Measurements from ENCODE around the gene KHK. TPM values are rescaled to one million over a fixed set of nuclear protein-coding genes. Genes with fewer than 3 reads are reported as not detected.

Gene KHK
- 1.4 and 1.5 TPM in 2 replicates for total RNA-seq

DNA sequence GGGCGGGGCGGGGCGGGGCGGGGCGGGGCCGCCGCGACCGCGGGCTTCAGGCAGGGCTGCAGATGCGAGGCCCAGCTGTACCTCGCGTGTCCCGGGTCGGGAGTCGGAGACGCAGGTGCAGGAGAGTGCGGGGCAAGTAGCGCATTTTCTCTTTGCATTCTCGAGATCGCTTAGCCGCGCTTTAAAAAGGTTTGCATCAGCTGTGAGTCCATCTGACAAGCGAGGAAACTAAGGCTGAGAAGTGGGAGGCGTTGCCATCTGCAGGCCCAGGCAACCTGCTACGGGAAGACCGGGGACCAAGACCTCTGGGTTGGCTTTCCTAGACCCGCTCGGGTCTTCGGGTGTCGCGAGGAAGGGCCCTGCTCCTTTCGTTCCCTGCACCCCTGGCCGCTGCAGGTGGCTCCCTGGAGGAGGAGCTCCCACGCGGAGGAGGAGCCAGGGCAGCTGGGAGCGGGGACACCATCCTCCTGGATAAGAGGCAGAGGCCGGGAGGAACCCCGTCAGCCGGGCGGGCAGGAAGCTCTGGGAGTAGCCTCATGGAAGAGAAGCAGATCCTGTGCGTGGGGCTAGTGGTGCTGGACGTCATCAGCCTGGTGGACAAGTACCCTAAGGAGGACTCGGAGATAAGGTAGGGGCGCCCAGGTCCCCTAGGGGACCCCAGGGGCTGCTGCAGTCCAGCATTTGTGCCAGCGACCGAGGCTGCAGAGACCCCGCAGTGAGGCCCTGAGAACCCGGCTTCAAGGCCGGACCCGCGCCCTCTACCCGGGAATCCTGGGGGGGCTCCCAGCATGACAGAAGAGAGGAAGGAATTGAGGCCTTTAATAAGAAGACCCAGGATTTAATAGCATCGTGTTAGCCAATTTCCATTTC is at the start of gene KHK:
Gene KHK (plus strand): TSS at position 49 of the 870 bp plus-strand sequence. CDS start 488 bp downstream, at position 537.

DNA sequence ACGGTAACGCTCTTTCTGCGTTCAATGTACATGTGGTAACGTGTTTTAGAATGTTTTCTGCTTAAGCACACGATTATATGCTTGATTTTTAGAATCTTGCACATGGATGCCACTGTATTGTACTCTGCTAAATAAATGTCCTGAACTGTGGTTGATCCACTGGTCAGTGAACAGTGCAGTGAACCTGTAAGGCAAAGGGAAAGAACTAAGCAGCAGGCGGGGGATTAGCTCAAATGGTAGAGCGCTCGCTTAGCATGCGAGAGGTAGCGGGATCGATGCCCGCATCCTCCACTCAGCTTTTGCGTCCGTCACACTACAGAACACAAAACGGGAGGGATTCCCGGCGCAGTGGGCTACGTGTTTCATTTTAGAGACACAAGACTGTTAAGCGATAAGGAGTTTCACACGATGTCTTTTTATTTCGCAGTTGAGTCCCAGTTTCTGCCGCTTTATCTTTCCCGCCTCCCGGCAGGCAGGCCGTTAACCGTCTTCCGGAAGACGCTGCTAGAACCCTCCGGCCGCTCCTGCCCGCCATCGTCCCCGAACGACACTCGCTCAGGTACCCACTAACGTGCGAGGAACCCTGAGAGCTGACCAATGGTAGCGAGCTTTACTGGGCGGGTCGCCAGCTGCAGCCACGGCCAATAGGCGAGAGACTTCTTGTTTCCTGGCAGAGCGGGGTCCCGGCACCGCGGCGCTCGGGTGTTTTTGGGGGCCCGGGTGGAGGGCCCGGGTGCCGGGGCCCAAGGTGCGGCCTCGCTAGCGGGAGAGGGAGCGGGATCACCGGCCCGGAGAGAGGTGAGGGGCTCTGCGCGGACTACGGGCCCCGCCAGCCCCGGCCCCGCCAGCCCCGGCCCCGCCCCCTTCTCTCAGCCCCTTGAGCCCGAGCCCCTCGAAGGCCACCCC is 35.3 kb upstream of the KHK start, which contains the start of gene AGBL5:
Gene AGBL5 (plus strand): TSS at position 673 of the 906 bp plus-strand sequence. CDS start 1,291 bp downstream, outside the sequence.

DNA sequence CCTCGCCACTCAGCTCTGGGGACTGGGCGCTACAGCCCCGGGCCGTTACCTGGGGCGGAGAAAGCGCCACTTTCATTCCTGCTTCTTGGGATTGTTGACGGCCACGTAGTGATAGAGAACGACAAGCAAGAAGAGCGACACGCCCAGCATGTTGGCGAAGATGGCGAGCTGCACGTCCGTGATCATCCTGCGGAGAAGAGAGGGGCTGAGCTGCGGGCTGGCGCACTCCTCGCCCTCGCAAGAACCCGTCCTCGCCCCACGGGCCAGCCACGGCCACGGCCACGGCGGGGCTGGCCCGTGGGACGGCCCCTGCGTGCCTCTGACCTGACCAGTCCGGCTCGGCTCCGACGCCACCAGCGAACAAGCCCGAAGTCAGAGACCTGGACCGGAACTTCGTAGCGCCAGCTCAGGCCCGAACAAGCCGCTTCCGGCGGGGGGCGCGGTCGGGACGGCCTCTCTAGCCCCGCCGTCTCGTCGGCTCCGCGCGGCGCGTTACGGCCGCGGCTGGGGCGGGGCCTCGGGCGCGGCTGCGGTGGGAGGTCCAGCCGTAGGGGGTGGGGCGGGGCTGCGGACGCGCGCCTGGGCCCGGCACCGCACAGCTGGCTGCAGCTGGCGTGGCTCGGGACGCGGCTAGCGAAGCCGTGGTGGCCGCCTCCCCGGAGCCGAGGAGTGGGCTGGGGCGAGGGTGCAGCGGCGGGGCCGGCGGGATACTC is 15.1 kb upstream of the KHK start, which contains the start of gene OST4:
Gene OST4 (minus strand): TSS at position 378 of the 713 bp plus-strand sequence.

DNA sequence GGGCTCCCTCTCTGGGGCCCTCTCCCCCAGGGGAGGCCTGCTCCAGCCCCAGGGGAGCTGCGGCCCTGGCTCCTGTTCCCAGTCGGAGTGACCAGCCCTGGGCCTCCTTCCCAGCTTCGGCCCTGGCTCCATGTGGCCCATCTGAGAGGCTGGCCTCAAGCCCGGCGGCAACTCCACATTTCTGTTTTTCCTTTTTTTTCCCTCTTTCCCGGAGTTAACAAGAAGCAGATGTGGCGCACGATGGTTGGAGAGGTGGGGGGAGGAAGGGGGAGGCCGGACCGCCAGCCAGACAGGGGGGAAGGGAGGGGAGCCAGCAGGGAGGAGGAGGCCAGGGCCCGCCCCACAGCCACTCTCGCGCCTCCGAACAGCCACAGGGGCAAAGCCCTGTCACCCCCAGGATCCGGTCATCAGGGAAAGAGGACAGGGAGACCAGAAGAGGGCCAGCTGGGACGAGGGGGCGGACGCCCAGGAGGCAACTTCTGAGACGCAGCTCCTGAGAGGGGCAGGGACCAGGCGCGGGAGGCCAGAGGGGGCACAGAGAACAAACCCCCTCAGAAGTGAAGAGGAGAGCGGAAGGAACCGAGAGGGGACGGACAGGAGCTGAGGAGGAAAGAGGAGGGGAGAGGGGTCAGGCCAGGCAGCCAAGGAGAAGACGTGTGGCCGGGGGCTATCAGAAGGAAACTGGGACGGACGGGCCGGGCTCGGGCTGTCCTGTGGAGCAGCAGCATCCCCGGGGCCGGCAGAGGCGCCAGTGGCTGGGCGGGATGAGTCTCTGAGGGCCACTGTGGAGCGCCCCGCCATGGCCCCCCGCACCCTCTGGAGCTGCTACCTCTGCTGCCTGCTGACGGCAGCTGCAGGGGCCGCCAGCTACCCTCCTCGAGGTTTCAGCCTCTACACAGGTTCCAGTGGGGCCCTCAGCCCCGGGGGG is 8.0 kb upstream of the KHK start, which contains the start of gene EMILIN1:
Gene EMILIN1 (plus strand): TSS at position 349 of the 928 bp plus-strand sequence. CDS start 451 bp downstream, at position 800.

DNA sequence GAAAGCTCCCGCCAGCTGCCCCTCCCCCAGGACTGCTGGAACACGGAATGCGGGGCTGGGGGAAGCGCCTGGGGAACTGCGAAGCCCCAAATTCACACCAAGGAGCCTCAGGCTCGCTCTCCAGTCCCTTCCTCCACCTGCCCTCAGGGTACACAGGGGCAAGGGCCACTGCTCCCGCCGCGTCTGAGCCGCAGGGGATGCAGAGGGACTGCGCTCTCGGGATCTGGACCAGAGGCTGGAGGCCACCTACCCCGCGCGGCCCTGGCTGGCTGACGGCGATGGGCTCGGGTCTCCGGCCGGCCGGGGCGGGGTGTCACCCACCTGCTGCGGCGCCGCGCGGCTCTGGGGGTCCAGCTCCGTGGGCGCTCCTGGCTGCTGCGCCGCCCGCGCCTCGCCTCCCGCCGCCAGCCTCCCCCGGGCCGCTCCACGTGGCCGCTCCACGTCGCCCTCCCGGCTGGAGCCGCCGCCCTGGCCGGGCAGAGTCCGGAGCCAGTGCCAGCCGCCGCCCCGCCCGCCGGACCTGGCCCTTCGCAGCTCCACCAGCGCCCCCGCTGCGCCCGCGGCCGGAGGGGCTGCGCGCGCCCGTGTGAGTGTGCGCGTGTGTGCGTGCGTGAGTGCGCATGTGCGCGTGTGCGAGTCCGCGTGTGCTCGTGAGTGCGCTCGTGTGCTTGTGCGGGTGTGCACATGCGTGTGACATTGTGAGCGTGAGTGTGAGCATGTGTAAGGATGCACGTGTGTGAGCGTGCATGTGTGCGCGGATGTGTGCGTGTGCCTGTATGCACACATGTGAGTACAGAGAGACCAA is 32.2 kb downstream of the KHK start, which contains the start of gene CGREF1:
Gene CGREF1 (minus strand): TSS at position 604 of the 805 bp plus-strand sequence. CDS start 14,762 bp downstream, outside the sequence.

DNA sequence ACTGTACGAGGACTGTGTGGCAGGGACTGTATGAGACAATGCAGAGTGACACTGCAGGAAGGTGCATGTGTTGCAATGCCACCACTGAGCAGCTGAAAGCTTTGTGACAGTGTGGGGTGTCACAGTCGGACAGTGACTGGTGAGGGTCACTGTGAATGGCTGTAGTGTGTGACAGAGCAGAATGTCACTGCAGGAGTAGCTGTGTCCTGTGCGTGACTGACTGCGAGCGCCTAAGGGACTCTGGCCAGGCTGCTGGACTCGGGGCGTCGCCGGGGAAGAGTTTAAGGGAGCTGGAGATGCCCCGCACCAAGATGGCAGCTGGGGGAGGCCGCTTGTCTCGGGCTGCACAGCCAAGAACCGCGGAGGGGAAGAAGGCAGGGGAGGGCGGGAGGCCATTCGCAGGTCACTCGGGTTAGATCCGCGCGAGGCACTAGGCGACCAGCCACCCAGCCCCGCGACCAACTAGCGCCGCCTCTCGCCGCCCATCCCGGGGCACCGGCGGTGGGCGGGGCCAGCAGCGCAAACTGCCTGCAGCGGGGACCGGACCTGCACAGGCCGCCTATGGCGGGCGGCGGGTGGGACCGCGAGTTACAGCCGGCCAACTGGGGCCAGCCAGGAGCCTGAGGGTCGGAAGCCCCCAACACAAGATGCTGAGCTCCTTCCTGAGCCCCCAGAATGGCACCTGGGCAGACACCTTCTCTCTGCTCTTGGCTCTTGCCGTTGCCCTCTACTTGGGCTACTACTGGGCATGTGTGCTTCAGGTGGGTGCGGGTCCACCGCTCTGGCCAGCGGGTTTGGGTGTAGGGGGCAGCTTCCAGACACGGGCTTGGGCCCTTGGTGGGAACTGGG is 37.0 kb downstream of the KHK start, which contains the start of gene ABHD1:
Gene ABHD1 (plus strand): TSS at position 514 of the 849 bp plus-strand sequence. CDS start 134 bp downstream, at position 648.

DNA sequence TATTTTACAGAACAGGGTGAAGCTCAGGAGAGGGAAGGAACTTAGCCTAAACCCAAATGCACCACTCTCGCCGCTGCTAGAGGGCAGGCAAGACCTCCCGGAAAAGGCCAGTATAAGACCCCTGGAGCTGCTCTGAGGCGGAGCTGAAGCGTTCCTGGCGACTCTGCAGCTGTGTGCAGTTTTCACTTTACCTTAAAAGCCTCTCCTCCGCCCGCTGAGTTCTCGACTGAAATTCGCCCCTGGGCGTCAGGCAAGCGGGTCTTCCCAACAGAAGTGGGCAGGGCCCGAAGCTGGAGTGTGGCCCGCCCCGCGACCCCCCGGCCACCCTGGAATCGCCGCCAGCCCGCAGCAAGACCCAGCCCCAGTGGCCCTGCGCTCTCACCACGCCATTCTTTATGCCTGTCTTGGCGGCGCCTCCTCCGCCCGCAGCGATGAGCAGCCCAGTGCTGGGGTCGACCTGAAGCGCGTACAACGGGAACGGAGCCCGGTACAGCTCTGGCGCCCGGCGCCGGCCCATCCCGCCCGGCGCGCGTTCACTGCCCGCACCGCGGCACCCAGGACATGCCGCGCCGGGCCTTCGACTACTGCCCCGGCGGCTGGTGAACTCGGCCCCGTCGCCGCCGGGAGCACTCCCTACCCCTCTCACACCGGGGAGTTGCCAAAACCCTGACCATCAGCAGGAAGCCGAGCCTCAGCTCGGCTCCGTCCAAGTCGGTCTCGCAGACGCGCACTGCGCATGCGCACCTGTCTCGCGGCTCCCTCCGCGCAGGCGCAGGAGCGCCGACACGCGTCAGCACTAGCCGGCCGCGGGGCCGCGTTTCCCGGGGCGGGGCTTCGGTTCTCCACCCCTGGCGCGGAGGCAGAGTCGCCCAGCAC is 47.6 kb downstream of the KHK start, which contains the start of gene PREB:
Gene PREB (minus strand): TSS at position 732 of the 876 bp plus-strand sequence. CDS start 215 bp downstream, at position 517.

DNA sequence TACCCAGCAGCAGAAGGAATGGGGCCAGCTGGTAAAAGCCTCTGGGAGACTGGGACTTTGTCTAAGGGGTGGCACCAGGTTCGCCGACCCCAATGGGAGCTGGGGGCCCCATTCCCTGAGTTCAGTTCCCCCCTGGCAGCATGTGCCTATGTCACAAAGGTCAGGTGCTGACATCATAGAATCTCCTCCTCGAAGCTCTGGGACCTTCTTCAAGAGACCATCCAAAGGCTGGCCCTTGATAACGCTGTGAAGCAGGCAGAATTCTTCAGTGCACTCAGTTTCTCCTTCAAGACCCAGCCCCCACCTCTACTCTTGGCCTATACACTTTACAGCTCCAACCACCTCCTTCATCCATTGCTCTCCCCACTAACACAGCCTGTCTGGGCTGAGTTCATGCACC is 52.7 kb downstream of the KHK start, which contains the start of gene PRR30:
Gene PRR30 (minus strand): TSS at position 101 of the 400 bp plus-strand sequence. CDS start 1,081 bp downstream, outside the sequence.

DNA sequence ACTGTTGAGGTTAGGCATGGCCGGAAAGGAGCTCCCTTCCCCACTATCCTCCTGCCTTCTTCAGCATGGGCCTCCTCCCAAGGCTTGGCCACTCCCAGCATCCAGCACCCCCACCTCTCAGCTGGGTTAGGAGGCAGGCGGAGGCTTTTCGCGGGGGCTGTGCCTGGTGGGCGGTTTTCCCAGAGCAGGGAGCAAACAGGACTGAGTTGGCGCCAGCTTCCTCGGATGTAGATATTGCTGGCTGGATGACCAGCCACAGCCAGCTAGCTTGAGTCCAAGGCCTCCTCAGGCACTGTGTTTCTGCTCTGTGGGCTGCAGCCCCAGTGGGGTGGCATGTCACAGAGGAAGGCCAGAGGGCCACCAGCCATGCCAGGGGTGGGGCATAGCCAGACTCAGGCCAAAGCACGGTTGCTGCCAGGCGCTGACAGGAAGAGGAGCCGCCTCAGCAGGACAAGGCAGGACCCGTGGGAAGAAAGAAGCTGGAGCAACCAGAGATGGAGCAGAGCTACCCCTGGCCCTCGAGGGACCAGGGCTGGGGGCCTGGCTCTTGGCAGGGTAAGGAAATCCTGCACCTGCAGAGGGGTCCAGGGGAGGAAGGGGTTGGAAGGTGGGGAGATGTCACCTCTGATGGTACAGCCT is 62.3 kb downstream of the KHK start, which contains the start of gene TCF23:
Gene TCF23 (plus strand): TSS at position 204 of the 639 bp plus-strand sequence. CDS start 130 bp downstream, at position 334.

Other genes with a start within 250 kb of the KHK start
- not detected in 2 replicates for gene DPYSL5, start 238.6 kb upstream of the KHK start, total RNA-seq
- 2.6 and 4.3 TPM in 2 replicates for gene MAPRE3, start 116.1 kb upstream of the KHK start, total RNA-seq
- 53.6 and 71.9 TPM in 2 replicates for gene TMEM214, start 53.8 kb upstream of the KHK start, total RNA-seq
- gene AGBL5, start 35.1 kb upstream of the KHK start, total RNA-seq, result 16.5 and 22.3 TPM in 2 replicates
- gene OST4, start 15.1 kb upstream of the KHK start, total RNA-seq, result 193 and 258 TPM in 2 replicates
- 36.7 and 51.6 TPM in 2 replicates for gene EMILIN1, start 8.2 kb upstream of the KHK start, total RNA-seq
- gene CGREF1, start 32.4 kb downstream of the KHK start, total RNA-seq, result 7.2 and 14.3 TPM in 2 replicates
- under 0.01 TPM in 1 of 2 replicates, not detected in the other for gene ABHD1, start 37.0 kb downstream of the KHK start, total RNA-seq
- 37.8 and 48.1 TPM in 2 replicates for gene PREB, start 47.9 kb downstream of the KHK start, total RNA-seq
- gene PRR30, start 52.6 kb downstream of the KHK start, total RNA-seq, result not detected in 2 replicates
- not detected in 2 replicates for gene TCF23, start 62.2 kb downstream of the KHK start, total RNA-seq
- 113 and 144 TPM in 2 replicates for gene ATRAID, start 125.3 kb downstream of the KHK start, total RNA-seq
- gene SLC5A6, start 125.5 kb downstream of the KHK start, total RNA-seq, result 43.6 and 48.1 TPM in 2 replicates
- 40.1 and 62.4 TPM in 2 replicates for gene CAD, start 130.6 kb downstream of the KHK start, total RNA-seq
- gene SLC30A3, start 176.3 kb downstream of the KHK start, total RNA-seq, result not detected in 2 replicates
- not detected in 2 replicates for gene DNAJC5G, start 188.7 kb downstream of the KHK start, total RNA-seq
- not detected in 2 replicates for gene TRIM54, start 195.7 kb downstream of the KHK start, total RNA-seq
- 0.59 and 0.73 TPM in 2 replicates for gene UCN, start 221.7 kb downstream of the KHK start, total RNA-seq
- gene MPV17, start 236.3 kb downstream of the KHK start, total RNA-seq, result 88.8 and 100 TPM in 2 replicates